GM18861 (cell line): ENCODE measurements around the gene VPREB3.

ENCODE experiments used
- ATAC-seq: cut with Tn5 transposase; IDR thresholded peaks from one replicate; pipeline ENCODE4 v1.9.1; 2021; ENCODE audit not compliant: unreplicated experiment

VPREB3 gene

DNA sequence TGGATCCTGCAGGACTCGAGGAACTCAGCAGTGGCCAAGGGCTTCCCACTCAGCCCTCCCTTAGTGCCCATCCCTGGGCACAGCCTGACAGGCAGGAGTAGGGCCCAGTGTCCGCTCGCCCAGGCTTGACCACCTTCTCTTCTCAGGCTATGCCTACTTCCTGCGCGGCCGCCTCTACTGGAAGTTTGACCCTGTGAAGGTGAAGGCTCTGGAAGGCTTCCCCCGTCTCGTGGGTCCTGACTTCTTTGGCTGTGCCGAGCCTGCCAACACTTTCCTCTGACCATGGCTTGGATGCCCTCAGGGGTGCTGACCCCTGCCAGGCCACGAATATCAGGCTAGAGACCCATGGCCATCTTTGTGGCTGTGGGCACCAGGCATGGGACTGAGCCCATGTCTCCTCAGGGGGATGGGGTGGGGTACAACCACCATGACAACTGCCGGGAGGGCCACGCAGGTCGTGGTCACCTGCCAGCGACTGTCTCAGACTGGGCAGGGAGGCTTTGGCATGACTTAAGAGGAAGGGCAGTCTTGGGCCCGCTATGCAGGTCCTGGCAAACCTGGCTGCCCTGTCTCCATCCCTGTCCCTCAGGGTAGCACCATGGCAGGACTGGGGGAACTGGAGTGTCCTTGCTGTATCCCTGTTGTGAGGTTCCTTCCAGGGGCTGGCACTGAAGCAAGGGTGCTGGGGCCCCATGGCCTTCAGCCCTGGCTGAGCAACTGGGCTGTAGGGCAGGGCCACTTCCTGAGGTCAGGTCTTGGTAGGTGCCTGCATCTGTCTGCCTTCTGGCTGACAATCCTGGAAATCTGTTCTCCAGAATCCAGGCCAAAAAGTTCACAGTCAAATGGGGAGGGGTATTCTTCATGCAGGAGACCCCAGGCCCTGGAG lies 29.3 kb upstream of the VPREB3 start:
- no peak for ATAC-seq

GRCh38 chr22:23782703-23783102 lies 28.5 kb upstream of the VPREB3 start:
- no peak for ATAC-seq

- no peak for ATAC-seq
Observed at GRCh38 chr22:23782252-23782651, 28.0 kb upstream of the VPREB3 start.

GRCh38 chr22:23781511-23782183 lies 27.4 kb upstream of the VPREB3 start:
- no peak for ATAC-seq

- ATAC-seq, result no peak
Observed at GRCh38 chr22:23781065-23781464, 26.8 kb upstream of the VPREB3 start.

DNA sequence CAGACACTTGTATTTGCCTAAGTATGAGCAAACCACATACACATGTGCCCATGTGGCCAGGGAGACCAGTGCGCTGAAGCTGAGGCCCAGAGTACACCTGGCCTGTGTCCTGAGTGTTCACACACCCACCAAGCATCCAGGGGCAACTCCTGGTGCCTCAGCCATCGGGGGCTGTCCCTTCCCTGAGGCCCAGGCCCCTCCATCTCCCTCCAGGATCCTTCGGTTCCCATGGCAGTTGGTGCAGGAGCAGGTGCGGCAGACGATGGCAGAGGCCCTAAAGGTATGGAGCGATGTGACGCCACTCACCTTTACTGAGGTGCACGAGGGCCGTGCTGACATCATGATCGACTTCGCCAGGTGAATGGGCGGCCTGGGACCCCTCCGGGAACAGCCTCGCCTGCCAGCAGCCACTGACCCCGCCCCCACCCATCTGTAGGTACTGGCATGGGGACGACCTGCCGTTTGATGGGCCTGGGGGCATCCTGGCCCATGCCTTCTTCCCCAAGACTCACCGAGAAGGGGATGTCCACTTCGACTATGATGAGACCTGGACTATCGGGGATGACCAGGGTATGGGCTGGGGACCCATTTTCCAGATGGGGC lies 26.0 kb upstream of the VPREB3 start:
- ATAC-seq, result no peak

DNA sequence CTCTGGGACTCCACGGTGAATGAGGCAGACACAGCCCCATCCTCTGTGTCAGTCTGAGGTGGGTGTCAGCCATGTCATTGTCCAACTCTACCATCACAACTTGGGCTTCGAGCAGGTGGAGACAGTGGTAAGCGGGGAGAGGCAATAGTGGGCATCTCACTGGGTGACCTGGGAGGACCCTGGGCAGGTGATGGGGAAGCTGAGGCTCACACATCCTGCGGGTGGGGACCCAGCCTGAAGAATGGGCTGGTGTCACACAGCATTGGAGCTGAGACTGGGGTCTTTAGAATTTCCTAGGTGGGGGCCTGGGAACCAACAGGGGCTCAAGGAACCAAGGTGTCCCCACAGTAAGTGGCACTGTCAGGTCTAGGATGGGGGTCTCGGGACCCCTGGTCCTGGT lies 25.5 kb upstream of the VPREB3 start:
- ATAC-seq, result no peak

GRCh38 chr22:23779083-23779482 lies 24.9 kb upstream of the VPREB3 start:
- ATAC-seq, result no peak

- ATAC-seq, result no peak
Observed at GRCh38 chr22:23778577-23778900, 24.3 kb upstream of the VPREB3 start.

DNA sequence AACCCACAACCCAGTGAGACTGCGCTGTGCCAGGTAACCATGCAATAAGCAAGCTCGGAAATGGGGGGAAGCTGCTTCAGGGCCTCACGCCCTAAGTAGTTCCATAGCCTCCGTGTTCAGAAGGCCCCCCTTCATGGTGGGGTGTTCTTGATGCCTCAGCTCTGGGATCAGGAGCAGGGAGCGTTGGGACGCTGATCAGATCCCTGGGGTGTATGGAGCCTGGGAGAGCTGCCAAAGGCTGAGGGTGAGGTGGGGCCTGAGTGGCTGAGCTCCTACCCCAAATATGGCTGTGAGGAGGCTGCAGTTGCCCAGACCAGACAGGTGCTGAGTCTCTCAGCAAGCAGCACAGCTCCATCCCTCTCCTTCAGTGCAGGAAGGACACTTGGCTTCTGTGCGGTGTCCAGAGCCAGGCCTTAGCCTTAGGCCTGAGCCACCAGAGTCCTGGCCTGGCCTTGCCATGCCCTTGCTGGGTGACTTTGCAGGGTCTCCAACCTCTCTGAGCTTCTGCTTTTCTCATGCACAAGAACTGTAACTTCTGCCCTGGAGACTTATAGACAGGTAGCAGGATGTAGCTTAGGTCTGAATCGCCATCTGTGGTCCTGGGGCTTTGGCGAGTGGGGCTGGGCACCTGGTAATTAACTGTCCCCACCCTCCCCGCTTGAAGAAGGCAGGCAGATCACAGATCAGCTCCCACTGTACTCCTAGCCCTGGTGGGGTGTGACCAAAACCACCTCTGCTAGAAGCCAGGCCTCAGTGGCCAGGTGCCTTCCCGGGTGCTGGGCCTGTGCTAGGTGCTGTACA lies 23.8 kb upstream of the VPREB3 start:
- ATAC-seq, result no peak

- ATAC-seq, result no peak
Observed at GRCh38 chr22:23775779-23776375, 21.7 kb upstream of the VPREB3 start.

GRCh38 chr22:23774922-23775436 lies 20.8 kb upstream of the VPREB3 start:
- ATAC-seq, result no peak

DNA sequence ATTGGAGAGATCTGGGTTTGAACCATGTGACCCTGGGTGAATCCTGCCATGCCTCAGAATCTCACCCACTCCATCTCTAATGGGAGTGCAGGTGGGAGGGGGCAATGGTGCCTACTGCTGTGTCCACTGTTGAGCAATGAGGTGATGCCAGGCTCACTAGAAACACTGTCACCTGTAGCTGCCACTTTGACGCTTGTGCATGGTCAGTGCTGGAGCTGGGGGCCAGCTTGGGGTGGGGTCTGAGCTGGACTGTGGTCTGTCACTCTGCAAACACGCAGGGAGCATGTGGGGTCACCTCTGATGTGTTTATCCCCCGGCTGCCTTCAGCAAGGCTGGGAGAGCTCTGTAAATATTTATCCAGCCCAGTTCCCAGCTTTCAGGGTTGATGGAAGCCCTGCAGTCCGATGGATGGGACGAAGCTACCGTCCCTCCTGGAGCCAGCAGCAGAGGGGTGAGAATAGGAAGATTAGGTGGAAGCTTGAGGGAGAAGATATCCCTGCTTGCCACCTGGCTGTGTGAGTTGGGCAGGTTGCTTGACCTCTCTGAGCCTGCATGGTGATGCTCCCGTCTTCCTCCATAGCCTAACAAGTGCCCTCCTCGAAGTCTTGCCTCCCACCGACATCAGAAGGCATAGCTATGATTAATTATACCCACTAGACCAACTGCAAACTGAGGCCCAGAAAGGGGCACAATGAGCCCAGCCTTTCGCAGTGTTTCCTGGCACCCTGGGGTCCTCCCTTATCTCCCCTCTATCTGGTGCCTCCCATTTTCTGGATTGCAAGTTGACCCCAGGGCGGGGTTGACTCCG lies 20.1 kb upstream of the VPREB3 start:
- no peak for ATAC-seq

DNA sequence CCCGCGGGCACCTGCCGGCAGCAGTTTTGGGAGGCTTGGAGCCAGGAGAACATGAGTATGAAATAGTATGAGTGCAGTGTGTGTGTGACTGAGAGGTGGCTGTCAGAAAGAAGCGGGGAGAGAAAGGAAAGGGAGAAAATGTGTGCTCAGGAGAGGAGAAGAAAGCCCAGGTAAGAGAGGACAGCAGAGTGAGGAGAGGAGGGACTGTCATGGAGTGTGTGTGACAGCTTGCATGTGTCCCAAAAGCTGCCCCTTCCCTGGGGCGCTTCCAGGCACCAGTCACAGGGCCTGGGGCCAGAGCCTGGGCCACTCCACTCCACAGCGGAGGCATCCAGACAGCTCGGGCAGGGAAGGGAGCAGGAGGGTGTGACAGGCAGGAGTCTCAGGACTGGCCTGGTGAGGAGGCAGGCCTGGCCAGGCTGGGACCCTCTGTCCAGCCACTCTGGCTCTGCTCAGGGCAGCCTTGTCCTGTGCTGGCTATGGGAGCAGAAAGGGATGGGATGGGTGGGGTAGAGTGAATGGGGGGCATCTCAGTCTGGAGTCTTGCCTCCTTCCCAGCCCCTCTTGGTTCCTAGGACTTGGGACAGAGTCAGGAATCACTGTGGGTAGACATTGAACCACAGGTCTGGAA lies 19.4 kb upstream of the VPREB3 start:
- no peak for ATAC-seq

- ATAC-seq, result no peak
Observed at GRCh38 chr22:23772649-23773473, 18.6 kb upstream of the VPREB3 start, which contains the start of gene MMP11. MMP11 (plus strand) TSS chr22:23772849; CDS start chr22:23772871, 22 bp downstream.

DNA sequence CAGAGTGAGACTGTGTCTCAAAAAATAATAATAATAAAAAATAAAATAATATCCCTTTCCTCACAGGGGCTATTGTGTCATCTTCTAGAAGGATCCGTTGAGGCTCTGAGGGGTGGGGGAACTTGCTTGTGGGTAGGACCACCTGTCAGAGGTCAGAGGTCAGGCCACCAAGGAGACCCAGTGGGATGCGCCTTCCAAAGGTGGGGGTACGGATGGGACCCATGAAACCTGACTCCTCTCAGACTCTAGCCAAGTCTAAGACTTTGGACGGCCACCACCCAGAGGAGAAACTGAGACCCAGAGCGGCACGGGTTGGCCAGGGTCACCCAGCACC lies 18.1 kb upstream of the VPREB3 start:
- ATAC-seq, result no peak

DNA sequence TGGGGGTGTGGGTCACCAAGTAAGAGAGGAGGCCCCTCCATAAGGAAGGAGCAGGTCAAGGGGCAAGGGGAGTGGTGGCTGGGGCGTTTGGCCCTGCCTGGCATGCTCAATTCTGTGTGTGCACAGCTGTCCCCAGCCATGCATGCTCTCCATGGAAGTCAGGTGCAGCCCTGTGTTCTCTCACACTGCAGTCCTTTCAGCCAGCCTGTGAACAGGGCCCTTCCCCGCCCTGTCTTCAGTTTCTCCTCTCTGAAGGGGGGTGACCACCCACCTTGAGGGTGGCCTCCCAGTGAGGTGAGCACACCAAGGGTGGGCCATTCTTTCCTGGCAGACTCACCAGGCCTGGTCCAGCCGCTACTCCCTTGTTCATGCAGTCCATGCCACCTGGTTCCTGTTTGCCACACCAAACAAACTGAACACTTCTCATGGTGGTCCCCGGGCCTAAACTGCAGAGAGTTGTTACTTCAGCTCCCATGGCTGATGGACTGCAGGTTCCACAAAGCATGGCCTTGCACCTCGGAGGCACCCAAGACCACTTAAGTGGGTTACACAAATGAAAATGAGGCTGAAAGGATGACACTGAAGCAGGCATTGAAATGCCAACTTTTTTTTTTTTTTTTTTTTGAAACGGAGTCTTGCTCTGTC lies 15.2 kb upstream of the VPREB3 start:
- ATAC-seq, result no peak
